Measurements from ENCODE around the gene SLIT3. TPM values are rescaled to one million over a fixed set of nuclear protein-coding genes. Genes with fewer than 3 reads are reported as not detected.

SLIT3 gene
- total and polyA plus RNA-seq, 2 experiments from 2014 or later = 0.59 to 0.71 TPM

DNA sequence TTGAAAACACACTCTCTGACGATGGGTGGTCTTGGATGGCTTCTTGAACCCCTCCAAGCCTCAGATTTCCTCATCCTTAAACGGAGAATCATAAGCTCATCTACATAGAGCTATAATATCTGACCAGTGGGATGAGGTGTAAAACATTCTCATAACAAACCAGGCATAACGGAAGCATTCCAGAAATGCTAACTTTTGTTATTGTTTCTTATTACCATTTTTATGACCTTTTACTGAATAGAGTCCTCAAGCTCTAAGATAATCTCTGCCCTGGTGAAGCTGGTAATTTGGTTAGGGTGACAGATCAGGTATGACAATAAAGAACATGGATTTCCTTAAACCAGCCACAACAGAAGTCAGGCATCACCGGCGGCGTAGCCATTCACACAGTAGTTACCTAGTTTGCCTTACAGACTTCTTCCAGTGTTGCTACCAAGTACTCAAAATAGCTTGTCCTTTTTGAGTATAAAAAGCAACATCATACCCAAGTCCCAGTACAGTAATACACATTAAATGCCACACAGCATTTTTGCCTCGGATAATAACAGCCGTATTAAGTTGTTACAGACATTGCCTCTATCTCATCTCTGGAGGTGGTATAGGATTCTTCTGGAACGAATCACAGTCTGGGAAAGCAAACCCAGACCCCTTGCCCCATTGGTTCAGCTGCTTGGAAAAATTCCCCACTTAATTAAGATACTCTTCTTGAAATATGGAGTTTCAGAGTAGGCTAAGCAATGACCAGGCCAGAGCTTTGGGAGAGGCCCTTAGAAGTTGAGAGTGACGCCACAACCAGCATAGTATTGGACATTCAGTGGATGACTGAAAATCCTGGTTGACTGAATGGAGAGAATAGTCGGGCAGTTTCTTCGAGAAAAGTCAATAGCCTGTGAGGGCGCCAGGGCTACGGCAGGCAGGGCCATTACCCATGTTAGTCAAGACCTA, 252.5 kb downstream of the SLIT3 start:
- Mint-ChIP-seq H3K27ac (no peak overlapping the region), H3K4me3 (no peak overlapping the region), H3K27me3 (ENCODE audit: insufficient read depth, low read depth, poor library complexity) (no peaks in the 10 kb centered on the region), H3K4me1 (peaks cover 16% of the 10 kb centered on the region), H3K9me3 (no peaks in the 10 kb centered on the region), H3K36me3 (ENCODE audit: low read depth) (no peaks in the 10 kb centered on the region)
- H3K4me3 ChIP-seq = no peak overlapping the region
- no peak overlapping the region for H3K4me2 ChIP-seq
- no peaks in the 10 kb centered on the region for H3F3A ChIP-seq (replicated peaks; ENCODE audit: low read depth)
- TF ChIP-seq, protein P1, sequence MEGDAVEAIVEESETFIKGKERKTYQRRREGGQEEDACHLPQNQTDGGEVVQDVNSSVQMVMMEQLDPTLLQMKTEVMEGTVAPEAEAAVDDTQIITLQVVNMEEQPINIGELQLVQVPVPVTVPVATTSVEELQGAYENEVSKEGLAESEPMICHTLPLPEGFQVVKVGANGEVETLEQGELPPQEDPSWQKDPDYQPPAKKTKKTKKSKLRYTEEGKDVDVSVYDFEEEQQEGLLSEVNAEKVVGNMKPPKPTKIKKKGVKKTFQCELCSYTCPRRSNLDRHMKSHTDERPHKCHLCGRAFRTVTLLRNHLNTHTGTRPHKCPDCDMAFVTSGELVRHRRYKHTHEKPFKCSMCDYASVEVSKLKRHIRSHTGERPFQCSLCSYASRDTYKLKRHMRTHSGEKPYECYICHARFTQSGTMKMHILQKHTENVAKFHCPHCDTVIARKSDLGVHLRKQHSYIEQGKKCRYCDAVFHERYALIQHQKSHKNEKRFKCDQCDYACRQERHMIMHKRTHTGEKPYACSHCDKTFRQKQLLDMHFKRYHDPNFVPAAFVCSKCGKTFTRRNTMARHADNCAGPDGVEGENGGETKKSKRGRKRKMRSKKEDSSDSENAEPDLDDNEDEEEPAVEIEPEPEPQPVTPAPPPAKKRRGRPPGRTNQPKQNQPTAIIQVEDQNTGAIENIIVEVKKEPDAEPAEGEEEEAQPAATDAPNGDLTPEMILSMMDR (conservative IDR thresholded peaks at IDR 0.05; ENCODE audit: low read depth in 2 of 2) = no peak
- no peak for TF ChIP-seq EZH2phosphoT487 (IDR thresholded peaks at IDR 0.05; ENCODE audit: unreplicated experiment)
- TF ChIP-seq NANOG (IDR thresholded peaks at IDR 0.05; ENCODE audit: borderline replicate concordance) = no peak
- TF ChIP-seq ZNF114 (CRISPR knock-in tag; IDR thresholded peaks at IDR 0.05) = no peak
- TF ChIP-seq STAT1 (IDR thresholded peaks at IDR 0.05; ENCODE audit: unreplicated experiment) = no peak
- TF ChIP-seq, protein P2, sequence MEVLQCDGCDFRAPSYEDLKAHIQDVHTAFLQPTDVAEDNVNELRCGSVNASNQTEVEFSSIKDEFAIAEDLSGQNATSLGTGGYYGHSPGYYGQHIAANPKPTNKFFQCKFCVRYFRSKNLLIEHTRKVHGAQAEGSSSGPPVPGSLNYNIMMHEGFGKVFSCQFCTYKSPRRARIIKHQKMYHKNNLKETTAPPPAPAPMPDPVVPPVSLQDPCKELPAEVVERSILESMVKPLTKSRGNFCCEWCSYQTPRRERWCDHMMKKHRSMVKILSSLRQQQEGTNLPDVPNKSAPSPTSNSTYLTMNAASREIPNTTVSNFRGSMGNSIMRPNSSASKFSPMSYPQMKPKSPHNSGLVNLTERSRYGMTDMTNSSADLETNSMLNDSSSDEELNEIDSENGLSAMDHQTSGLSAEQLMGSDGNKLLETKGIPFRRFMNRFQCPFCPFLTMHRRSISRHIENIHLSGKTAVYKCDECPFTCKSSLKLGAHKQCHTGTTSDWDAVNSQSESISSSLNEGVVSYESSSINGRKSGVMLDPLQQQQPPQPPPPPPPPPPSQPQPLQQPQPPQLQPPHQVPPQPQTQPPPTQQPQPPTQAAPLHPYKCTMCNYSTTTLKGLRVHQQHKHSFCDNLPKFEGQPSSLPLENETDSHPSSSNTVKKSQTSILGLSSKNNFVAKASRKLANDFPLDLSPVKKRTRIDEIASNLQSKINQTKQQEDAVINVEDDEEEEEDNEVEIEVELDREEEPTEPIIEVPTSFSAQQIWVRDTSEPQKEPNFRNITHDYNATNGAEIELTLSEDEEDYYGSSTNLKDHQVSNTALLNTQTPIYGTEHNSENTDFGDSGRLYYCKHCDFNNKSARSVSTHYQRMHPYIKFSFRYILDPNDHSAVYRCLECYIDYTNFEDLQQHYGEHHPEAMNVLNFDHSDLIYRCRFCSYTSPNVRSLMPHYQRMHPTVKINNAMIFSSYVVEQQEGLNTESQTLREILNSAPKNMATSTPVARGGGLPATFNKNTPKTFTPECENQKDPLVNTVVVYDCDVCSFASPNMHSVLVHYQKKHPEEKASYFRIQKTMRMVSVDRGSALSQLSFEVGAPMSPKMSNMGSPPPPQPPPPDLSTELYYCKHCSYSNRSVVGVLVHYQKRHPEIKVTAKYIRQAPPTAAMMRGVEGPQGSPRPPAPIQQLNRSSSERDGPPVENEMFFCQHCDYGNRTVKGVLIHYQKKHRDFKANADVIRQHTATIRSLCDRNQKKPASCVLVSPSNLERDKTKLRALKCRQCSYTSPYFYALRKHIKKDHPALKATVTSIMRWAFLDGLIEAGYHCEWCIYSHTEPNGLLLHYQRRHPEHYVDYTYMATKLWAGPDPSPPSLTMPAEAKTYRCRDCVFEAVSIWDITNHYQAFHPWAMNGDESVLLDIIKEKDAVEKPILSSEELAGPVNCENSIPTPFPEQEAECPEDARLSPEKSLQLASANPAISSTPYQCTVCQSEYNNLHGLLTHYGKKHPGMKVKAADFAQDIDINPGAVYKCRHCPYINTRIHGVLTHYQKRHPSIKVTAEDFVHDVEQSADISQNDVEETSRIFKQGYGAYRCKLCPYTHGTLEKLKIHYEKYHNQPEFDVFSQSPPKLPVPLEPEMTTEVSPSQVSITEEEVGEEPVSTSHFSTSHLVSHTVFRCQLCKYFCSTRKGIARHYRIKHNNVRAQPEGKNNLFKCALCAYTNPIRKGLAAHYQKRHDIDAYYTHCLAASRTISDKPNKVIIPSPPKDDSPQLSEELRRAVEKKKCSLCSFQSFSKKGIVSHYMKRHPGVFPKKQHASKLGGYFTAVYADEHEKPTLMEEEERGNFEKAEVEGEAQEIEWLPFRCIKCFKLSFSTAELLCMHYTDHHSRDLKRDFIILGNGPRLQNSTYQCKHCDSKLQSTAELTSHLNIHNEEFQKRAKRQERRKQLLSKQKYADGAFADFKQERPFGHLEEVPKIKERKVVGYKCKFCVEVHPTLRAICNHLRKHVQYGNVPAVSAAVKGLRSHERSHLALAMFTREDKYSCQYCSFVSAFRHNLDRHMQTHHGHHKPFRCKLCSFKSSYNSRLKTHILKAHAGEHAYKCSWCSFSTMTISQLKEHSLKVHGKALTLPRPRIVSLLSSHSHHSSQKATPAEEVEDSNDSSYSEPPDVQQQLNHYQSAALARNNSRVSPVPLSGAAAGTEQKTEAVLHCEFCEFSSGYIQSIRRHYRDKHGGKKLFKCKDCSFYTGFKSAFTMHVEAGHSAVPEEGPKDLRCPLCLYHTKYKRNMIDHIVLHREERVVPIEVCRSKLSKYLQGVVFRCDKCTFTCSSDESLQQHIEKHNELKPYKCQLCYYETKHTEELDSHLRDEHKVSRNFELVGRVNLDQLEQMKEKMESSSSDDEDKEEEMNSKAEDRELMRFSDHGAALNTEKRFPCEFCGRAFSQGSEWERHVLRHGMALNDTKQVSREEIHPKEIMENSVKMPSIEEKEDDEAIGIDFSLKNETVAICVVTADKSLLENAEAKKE (CRISPR knock-in tag; IDR thresholded peaks at IDR 0.05) = no peak
- TF ChIP-seq, protein P3, sequence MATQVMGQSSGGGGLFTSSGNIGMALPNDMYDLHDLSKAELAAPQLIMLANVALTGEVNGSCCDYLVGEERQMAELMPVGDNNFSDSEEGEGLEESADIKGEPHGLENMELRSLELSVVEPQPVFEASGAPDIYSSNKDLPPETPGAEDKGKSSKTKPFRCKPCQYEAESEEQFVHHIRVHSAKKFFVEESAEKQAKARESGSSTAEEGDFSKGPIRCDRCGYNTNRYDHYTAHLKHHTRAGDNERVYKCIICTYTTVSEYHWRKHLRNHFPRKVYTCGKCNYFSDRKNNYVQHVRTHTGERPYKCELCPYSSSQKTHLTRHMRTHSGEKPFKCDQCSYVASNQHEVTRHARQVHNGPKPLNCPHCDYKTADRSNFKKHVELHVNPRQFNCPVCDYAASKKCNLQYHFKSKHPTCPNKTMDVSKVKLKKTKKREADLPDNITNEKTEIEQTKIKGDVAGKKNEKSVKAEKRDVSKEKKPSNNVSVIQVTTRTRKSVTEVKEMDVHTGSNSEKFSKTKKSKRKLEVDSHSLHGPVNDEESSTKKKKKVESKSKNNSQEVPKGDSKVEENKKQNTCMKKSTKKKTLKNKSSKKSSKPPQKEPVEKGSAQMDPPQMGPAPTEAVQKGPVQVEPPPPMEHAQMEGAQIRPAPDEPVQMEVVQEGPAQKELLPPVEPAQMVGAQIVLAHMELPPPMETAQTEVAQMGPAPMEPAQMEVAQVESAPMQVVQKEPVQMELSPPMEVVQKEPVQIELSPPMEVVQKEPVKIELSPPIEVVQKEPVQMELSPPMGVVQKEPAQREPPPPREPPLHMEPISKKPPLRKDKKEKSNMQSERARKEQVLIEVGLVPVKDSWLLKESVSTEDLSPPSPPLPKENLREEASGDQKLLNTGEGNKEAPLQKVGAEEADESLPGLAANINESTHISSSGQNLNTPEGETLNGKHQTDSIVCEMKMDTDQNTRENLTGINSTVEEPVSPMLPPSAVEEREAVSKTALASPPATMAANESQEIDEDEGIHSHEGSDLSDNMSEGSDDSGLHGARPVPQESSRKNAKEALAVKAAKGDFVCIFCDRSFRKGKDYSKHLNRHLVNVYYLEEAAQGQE (IDR thresholded peaks at IDR 0.05; ENCODE audit: unreplicated experiment) = no peak
- no peak for TF ChIP-seq CREB1 (CRISPR knock-in tag; IDR thresholded peaks at IDR 0.05; ENCODE audit: low read depth)
- no peak for TF ChIP-seq POLR2AphosphoS5 (IDR thresholded peaks at IDR 0.05; ENCODE audit: low read depth)
- TF ChIP-seq ZNF331 (CRISPR knock-in tag; IDR thresholded peaks at IDR 0.05; ENCODE audit: low read depth) = no peak
- no peak overlapping the region for H2AFZ ChIP-seq
- ATAC-seq (no peak), DNase-seq (ENCODE audit: low spot score) (no peak)
- no peaks in the 10 kb centered on the region for H3K4me1 ChIP-seq (ENCODE audit: insufficient read depth)
- no peak overlapping the region for H3K27ac ChIP-seq (ENCODE audit: low read depth)
- 0 out of 2 replicates have a peak, but pooled peaks cover 6% of the 10 kb centered on the region for H3K9me2 ChIP-seq (ENCODE audit: insufficient read depth)
- no peaks in the 10 kb centered on the region for H3K36me3 ChIP-seq (ENCODE audit: insufficient read depth)
- no peaks in the 10 kb centered on the region for H3K79me2 ChIP-seq (replicated peaks; ENCODE audit: insufficient read depth)
- no peaks in the 10 kb centered on the region for H4K20me1 ChIP-seq (replicated peaks; ENCODE audit: insufficient read depth)
- no peaks in the 10 kb centered on the region for H3K27me3 ChIP-seq (ENCODE audit: insufficient read depth)

Measured in GM23338 (cell line).